NCI-H128 (cell line): Measurements from ENCODE around the gene HLA-DPA1.
"Not testable (repeated sequence)": the region's sequence is repeated elsewhere in the genome, so short reads cannot be mapped to it uniquely, and the experiment has no call there.

ENCODE experiments used
- DNase-seq: peaks from one replicate; lab custom pipeline; 2025; ENCODE audit not compliant: unreplicated experiment; lab: John Stamatoyannopoulos, UW

The HLA-DPA1 gene

DNA sequence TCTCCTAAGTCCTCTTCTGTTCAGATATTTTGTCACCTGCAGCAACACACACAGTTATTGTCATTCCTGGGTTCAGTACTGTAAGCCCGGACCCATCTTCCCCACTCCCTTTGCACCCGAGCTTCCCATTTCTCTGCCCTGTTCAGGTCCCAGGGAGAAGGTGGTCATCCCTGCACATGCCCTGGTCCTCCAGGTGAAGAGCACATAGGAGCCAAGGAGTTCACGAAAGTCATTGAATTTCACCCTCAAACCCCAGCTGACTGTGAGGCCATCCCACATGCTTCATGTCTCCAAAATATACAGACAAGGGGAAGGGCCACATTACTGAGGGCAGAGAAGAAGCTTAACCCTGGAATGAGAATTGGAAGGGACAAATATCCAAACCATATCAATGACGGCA is 8.1 kb downstream of the HLA-DPA1 start:
- no peak for DNase-seq

DNA sequence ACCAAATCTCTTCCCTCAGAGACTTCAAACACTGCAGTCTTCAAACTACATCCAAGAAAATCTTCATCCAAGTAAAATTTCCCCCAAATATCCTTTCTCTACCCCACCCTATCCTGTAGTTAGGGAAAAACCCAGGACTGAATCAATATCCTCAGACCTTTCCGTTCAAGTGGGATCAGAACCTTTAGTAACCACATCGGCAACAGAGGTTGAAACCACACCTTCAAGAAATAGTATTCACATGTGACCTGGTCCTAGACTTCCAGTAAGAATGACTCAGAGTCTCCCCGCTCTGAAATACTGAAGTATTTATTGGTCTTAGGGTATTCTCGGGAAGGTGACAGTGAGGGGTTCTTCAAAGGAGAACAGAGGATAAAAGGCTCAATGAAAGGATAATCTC is 8.7 kb downstream of the HLA-DPA1 start:
- DNase-seq, result no peak

DNA sequence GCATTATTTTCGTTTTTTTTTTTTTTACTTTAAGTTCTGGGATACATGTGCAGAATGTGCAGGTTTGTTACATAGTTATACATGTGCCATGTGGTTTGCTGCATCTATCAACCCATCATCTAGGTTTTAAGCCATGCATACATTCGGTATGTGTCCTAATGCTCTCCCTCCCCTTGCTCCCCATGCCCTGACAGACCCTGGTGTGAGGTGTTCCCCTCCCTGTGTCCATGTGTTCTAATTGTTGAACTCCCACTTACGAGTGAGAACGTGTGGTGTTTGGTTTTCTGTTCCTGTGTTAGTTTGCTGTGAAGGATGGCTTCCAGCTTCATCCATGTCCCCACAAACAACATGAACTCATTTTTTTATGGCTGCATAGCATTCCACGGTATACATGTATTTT is 10.0 kb downstream of the HLA-DPA1 start:
- not testable (repeated sequence) for DNase-seq

DNA sequence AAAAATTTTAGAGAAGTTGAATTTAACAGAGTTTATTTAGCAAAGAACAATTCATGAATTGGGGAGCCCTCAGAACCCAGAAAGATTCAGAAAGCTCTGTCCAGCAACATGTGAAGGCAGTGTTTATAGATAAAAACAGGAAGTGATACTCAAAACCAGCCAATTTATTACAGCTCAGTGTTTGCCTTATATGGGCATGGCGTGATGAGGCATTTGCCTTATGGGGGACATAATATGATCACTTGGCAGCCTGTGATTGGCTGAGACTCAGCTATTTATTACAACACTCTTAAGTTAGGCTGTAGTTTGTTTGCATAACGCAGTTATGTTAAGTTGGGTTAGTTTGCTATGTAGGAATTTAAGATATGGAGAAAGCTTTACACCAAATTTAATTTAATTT is 11.5 kb downstream of the HLA-DPA1 start:
- DNase-seq, result no peak

DNA sequence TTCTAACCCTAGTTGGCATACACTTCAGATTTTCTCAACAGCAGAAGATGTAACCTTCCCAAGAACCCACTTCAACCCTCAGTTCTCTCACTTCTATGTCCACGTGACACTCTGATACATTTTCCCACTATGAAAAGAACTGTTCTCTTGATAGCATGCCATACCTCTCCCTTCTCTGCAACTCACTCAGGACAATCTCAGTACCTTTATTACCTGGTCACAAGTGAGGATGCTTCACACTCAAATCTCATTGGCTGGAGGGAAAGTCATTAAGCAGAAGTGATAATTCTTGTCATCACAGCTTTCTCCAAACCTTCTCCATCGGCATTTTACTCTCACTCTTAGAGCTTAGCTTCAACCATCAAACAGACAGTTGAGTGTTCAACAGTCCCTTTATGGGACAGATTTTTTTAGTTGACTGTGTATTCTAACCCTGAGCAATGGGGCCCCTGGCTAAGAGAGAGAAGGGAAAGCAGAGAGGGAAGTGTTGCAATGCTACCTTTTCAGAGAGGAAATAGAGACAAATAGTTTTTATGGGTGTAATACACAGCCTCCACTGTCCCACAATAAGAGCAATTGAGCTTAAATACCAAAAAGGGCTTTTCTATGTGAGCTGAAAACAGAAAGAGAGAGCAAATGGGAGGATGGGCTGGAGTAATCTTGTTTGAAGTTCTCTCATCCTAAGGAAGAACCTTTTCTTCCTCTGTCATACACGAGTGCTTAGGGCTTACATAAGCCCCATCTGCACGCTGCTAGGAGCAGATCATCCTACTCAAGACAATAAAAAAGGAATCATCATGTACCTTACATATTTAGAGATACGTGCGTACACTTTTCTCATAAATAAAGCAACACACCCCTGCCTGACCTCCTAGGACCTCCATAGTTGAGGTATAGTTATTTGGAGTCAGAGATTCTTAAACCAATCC is 16.0 kb downstream of the HLA-DPA1 start:
- DNase-seq, result no peak

DNA sequence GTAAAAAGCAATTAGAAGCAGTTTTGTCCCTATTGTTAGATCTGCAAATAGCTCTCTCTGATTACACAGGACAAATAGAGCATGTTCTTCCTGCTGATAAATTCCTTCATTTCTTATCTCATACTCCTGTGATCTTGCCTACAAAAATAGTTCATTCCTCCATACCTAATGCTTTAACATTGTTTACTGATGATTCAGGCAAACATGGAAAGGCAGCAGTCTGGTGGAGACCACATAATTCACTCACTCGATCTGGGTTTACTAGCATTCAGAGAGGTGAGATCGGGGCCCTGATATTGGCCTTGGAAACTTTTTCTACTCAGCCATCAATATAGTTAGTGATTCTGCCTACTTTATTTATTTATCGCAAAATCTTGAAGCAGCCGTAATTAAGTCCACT is 20.2 kb downstream of the HLA-DPA1 start:
- no peak for DNase-seq

DNA sequence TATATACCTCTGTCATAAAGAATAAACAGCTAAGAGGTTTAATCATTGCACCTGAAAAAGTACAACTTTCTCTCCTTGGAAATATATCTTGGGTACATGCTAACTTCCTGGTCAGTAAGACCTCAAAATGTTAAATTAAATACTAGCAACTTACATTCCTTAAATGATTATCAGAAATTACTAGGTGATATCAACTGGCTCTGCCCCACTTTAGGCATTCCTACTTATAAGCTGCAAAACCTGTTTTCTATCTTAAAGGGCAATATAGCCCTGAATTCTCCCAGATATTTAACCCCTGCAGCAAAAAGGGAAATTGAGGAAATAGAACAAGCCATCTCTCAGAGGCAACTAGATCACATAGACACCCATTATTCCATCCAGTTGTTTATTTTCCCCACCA is 20.8 kb downstream of the HLA-DPA1 start:
- no peak for DNase-seq

DNA sequence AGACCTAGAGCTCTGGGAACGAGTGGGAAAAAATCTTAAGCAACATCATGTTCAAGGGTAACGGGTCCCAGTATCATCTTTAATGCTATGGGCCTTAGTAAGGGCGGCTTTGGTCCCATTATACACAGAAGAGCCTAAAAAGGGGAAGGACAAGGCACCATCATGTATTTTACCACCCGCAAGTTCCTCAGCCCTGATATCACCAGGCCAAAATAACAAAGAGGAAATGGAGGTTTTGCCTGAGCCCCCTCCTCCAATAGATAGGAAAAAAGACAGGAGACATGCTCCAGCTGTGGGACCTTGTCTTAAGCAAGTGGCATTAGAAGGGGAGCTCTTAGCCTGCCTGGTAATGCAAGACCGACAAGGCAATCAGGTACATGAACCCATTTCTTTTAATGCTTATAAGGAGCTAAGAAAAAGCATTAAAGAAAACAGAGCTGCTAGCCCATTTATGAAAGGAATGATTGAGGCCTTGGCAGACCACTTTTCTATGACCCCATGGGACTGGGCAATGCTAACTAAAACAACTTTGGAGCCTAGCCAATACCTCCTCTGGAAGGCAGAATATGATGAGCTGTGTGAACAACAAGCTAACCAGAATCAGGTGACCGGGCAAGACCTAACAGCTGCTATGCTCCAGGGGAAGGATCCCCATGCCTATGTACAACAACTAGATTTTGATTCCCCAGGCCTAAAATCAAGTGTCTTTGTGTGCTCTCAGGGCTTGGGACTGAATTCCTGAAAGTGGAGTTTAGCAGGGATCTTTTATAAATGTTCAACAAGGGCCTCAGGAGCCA is 23.2 kb downstream of the HLA-DPA1 start:
- no peak for DNase-seq

DNA sequence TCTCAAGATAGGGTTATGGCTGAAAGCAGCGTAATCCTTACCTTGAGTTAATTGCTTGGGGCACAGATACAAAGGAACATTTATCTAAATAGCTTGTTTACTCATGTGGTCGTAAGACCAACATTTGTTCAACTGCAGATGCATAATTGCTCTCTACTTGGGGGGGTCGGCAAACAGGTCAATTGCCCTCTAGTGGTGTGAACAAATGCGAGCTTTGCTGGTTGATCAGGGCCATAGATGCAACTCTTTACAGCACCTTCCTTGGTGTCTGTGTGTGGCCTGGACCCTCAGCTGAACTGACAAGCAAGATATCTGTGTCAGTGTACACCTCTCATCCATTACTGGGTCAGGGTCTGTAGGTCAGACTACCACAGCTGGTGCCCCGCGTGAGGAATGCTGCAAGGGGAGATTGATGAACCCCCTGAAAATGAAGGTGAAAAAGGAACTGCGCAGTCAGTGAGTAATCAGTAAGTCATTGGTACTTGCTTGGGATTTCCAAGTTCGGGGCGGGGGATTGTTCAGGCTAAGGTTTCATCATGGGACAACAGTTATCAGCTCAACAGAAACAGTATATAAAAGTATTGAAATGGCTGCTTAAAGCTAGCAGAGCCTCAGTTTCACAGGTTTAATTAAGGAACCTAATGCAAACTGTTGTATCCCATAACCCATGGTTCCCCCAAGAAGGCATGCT is 24.0 kb downstream of the HLA-DPA1 start:
- no peak for DNase-seq

DNA sequence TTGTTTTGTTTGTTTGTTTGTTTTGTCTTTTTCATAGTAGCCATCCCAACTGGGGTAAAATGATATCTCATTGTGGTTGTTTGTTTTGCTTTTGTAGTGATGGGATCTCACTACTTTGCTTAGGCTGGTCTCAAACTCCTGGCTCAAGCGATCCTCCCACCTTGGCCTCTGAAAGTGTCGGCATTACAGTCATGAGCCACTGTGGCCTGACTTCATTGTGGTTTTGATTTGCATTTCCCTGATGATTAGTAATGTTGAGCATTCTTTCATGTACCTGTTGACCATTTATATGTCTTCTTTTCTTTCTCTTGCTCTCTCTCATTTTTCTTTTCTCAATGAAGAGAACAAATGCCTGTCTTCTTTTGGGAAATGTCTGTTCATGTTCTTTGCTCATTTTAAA is 33.3 kb downstream of the HLA-DPA1 start:
- no peak for DNase-seq

DNA sequence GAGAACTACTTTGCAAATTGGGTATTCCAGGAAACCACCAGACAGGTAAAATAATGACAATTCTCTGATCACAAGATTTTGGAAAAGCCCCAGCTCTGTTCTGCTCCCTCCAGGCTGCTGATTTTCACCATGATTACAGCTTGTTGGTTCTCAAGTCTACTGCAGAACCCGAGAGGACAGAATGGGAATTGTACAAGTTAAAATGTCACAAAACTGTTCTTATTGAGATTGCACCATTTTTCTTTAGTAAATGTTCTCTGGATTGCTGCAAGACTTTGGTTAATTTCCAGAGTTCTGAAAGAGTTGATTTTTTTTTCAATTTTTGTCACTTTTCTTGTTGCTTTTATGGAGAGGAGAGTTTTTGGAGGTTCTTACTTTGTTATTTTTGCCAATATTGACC is 36.9 kb downstream of the HLA-DPA1 start:
- DNase-seq, result no peak

DNA sequence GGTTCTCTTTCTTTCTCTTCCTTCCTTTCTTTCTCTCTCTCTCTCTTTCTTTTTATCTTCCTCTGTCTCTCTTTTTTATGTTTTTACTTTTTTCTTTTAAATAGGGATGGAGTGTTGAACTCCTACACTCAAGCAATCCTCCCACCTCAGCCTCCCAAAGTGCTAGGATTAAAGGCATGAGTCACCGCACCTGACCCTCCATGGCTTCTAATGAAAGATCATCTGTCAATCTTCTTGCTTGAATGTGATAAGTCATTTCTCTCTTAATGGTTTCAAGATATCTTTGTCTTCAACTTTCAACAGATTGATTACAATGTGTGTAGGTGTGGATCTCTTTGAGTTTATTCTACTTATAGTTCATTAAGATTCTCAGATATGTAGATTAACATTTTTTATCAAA is 38.9 kb downstream of the HLA-DPA1 start:
- no peak for DNase-seq

DNA sequence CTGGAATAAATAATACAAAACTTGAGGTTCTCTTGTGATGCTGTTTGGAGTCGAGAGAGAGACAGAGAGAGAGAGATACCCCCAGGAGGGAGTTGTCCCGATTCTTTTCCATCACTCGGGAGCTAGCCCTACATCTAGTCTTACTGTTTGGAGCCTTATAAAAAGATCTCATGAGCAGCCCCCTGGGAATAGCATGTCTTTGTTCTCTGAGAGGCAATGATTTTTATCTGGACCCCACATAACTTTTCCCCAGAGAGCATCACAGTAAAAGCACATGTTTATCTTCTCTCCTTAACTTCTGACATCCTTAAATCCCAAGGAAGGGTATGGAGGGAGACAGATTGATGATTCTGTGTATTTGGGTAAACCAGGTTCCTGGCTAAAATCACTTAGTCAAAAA is 43.2 kb downstream of the HLA-DPA1 start:
- DNase-seq, result no peak

DNA sequence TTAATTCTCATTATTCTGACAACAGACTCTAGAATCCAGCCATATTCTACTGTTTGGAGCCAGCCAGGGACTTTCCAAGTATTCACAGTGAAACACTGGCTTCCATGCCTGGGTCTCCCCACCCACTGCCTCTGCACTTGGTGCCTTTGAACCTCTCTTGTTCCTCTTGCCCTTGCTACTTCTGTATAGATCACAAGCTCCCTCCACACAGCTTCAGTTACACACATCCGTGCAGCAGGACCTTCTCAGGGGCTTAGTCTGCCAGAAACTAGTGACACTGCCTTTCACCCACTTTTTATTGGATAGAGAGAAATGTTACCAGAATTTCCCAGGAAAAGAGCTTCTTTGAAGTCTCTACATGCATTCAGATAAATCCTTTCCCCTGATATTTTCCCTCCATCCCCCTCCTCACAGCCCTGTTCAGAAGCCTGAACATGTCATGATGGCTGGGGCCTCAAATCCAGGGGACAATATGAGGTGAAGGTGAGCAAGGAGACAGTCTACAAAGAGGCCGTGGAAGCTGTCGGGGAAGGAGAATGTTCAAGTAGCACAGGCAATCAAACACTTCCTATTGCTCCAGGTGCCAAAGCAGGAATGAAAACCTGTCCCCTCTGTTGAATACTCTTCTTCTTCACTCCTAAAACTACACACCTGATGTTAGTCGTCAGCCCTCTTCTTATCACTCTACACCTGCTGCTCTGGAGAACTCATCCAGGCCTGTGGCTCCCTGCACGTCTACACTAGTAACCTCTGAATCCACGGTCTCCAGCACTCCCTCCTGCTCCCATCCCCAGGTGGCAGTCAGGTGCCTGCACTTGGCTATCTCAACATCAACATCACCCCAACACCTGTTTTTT is 43.9 kb downstream of the HLA-DPA1 start:
- DNase-seq, result no peak

DNA sequence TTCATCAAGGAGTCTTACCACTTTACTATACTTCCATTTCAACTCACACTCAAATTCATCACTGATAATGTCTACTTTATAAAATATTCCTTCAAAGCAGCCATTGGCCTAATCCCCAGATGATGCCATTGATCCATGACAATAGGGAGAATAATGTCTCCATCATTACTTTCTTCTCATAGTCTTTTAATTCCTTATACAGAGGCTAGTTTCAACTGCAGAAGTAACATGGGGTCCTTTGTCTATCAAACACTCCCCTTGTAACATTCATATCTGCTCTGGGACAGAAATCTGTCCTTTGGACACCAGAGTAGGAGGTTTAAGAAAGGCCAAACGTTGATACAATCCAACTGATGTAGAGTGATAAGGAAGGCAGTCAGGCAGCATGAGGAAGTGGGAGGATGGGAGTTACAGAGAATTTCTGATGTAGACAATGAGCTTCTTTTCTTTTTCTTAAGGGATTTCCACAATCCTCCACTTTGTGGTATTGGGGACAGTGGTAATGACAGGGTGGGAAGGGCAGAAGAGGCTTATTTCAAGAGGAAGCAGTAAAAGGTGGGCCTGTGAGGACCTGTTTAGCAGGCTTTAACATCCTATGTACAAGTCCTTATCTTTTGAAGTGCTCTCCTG is 45.1 kb downstream of the HLA-DPA1 start:
- DNase-seq, result no peak

DNA sequence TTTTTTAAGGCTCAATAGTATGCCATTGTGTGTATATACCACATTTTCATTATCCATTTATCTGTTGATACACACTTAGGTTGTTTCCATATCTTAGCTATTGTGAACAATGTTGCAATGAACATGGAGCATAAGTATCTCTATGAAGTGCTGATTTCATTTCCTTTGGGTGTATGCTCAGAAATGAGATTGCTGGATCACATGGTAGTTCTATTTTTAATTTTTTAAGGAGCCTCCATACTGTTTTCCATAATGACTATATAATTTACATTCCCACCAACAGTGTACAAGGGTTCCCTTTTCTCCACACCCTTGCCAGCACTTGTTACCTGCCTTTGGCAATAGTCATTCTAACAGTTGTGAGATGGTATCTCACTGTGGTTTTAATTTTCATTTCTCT is 48.9 kb downstream of the HLA-DPA1 start:
- no peak for DNase-seq

DNA sequence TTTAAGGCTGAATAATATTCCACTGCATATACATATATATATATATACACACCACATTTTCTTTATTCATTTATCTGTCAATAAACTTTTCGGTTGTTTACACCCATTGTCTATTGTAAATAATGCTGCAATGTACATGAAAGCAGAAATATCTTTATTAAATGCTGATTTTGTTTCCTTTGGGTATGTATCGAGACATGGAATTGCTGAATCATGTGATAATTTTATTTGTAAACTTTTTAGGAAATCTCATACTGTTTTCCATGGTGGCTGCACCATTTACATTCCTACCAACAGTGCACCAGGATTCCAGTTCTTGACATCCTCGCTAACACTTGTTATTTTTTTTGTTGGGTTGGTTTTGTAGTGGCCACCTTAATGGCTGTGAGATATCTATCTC is 49.9 kb downstream of the HLA-DPA1 start:
- no peak for DNase-seq

DNA sequence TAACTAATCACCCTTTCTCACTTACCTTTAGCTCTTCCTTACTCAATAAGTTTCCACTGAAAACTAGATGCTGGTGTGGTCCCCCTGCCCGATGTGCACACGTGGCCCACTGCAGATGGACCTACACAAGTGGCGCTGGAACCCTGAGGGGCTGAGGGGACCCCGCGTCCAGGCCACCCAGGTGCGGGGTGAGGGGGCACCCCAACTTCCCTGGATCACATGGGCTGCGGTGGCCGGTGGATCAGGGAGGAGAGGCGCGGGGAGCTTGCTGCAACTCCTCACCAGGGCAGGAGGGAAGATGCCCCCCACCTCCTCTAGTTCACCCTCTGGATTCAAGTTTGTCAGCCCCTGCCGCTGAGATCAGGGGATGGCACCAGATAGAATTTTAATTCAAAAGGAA is 51.5 kb downstream of the HLA-DPA1 start:
- no peak for DNase-seq

DNA sequence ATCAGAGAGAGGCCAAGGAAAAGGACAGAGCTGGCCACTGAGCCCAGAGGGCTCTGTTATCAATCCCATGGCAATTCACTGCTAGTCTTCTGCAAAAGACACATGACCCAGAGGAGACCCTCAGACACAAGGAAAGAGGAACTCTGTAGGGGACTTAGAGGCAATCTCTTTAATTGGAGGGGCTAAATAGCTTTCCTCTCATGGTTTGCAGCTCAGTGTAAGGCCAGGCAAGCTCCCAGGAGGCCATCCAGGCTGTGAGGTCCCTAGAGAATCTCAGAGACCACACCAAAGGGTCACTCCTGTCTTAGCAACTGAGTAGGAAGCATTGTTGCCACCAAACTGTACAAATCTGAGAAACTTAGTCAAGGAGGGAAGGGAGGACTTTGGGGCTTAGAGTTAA is 54.1 kb downstream of the HLA-DPA1 start:
- no peak for DNase-seq

DNA sequence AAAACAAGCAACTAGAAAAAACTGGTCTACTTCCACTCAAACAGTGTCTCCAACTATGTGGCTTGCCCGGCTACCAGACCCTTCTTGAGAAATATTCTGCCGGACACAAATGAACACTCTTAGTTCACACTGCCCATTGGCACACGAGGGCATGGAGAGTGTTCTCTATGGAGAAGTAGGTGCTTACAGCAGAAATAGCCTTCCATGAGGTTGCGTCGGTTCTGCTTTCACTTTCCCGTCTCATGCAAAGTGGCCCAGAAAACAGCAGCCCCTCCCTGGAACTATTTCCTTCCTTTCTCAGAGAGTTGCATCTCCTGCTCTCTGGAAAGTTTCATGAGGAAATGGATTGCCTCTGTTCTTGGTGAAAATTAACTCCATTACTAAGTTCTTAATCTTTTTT is 54.5 kb downstream of the HLA-DPA1 start:
- DNase-seq, result no peak
